NCI-H226 (cell line): ENCODE measurements around the gene OR4E1.
"Not testable (repeated sequence)": the region's sequence is repeated elsewhere in the genome, so short reads cannot be mapped to it uniquely, and the experiment has no call there.

ENCODE experiments used
- DNase-seq: peaks from one replicate; pipeline ENCODE4 v3.0.0-alpha.2; 2015

Gene OR4E1

DNA sequence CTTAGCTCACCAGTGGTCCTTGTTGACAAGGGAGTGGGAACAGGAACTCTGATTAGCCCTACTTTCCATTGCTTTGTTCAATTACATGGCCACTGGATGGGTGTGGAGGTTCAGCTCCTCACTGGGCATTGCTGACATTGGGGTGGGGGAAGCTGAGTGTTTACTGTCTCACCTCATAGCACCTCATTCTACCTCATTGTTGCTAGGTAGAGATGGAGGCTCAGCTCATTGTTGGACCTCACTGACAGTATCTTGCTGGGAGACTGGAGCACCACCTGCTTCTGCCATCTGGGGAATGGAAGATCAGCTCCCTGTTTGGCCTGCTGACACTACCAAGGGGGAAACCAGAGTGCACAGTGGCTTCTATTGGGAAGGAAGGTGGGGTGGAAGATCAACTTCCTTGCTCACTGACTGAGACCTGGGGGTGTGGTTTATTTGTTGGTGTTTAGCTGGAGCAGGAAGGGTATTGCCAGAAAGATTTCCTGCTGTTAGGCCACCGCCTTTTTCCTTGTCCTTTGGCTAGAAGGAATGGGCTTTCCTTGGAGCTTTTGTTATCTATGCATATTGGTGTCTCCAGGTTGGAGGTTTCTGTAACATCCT is 21.3 kb downstream of the OR4E1 start:
- no peak for DNase-seq

DNA sequence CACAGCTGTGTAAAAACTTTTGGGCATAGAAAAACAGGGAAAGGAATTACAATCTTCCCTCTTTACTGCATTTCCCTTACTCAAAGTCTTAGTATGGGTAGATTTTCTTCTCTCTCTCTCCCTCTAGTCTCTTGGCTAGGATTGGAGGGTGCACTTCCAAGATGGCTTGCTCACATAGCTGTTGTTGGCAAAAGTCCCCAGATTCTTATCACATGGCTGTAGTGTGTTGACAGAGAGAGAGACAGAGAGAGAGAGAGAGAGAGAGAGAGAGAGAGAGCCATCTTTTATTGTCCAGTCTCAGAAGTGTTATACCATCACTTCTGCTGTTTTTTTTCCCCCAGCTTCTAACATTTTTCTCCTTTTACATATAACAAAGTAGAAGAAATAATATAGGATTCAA is 26.2 kb downstream of the OR4E1 start:
- no peak for DNase-seq

DNA sequence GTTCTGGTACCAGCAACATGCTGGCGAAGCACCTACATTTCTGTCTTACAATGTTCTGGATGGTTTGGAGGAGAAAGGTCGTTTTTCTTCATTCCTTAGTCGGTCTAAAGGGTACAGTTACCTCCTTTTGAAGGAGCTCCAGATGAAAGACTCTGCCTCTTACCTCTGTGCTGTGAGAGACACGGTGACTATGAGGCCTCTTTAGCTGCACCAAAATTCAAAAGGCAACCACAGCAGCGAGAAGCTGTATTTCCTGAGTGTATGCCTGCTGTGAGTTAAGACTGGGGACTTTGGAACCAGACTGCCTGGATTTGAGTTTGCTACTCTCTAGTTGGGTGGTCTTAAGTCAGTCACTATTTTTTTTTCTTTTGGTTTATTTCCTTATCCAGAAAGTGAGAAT is 30.2 kb downstream of the OR4E1 start:
- no peak for DNase-seq

DNA sequence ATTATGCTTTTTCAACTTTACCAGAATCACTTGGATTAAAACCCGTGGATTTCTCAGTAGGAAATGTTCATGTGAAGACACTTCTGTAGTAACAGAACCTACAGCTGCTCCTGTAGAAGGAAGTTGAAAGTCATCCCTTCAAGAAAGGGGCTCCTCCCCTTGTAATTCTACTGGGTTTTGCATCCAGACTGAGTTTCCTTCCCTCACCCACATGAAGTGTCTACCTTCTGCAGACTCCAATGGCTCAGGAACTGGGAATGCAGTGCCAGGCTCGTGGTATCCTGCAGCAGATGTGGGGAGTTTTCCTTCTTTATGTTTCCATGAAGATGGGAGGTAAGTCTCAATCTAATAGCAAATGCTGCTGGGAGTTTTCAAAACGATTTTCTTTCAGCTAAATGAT is 30.9 kb downstream of the OR4E1 start:
- DNase-seq, result no peak

DNA sequence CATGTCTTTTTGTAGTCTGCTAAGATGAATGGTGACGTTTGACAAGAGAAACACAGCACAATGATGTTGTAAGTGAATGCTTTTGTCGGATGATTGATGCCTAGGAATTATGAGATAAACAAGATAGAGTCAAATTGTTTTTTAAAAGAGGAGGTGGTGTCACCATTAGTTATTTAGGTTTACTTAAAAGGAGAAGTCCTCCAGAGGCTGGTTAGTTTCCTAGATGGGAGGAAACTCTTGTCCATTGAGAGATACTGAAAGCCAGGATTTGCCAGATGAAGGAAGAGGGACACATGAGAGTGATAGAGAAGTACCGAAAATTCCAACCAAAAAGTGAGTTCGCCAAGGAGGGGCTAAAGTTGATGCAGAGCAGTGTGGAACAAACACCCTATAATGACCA is 38.8 kb downstream of the OR4E1 start, which contains the start of gene OR10G2:
Gene OR10G2, minus strand, starts transcription at position 101 of the 400 bp plus-strand sequence. Its CDS starts 98 bp downstream, at position 3.
- no peak for DNase-seq

DNA sequence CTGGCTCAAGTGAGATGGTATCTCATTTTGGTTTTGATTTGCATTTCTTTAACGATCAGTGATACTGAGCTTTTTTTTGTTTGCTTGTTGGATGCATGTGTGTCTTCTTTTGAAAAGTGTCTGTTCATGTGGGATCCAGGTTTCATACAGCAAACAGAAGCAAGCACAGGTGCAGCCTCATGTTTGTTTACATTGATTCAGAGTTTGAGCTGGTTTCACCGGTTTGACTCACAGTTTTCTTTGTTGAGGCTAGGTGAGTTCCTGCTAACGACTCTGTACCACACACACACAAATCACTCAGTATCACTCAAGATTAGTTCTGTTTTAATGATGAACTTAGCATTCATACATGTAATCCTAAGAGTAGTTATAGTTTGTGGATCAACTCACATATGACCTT is 42.5 kb downstream of the OR4E1 start:
- DNase-seq, result no peak

DNA sequence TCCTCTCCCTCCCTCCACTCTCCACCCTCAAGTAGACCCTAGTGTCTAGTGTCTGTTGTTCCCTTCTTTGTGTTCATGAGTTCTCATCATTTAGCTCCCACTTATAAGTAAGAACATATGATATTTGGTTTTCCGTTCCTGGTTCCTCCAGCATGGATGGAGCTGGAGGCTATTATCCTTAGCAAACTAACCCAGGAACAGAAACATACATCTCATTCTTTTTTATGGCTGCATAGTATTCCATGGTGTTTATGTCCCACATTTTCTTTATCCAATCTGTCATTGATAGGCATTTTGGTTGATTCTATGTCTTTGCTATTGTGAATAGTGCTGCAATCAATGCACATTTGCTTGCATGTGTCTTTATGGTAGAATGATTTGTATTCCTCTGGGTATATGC is 43.1 kb downstream of the OR4E1 start:
- not testable (repeated sequence) for DNase-seq

DNA sequence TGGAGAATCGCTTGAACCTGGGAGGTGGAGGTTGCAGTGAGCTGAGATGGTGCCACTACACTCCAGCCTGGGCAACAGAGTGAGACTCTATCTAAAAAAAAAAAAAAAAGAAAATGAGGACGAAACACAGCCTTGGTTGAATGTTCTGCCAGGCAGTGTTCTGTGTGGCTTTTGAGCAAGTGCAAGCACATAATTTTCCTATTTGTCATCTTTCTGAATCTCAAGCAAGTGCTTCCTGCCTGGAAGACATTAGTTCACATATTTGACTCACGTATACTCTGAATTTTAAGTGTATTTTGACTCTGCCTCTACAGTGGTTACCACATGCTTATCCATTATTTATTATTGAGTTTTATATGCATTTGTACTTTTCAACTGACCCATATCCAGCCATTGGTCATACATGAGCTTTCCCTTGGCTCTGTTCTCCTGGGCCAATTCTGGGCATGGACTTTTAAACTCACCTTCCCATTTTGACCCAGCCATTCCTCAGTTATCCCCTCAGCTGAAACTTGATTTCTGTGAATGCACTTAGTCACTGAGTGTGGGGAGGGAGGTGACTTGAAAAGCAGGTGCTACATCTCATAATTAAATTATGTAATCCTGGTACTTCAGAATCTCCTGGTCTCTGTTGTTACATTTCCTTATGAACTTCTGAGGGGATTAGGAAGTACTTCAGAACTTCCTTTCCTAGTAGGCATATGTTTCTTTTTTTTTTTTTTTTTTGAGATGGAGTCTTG is 47.0 kb downstream of the OR4E1 start:
- DNase-seq, result no peak
